A673 (cell line): ENCODE results near the gene UBASH3B.

Experiments used
- CTCF ChIP-seq: fragments of 300-800, 200-600 bp; sonication (generic); conservative IDR thresholded peaks from 2 replicates; pipeline ENCODE4 v1.5.1; 2017; ENCODE audit warnings: low read depth, mild to moderate bottlenecking, antibody characterized with exemption, low read length, moderate library complexity, mixed read lengths
- EZH2 ChIP-seq: fragments of 200-600 bp; sonication (generic); IDR thresholded peaks from 2 replicates; pipeline ENCODE4 v1.6.1; 2017; ENCODE audit warnings: borderline replicate concordance, low read depth, mild to moderate bottlenecking, mixed read lengths, antibody characterized with exemption, low read length; ENCODE audit not compliant: poor library complexity, severe bottlenecking

GRCh38 chr11:122776546-122776945 lies 121.0 kb downstream of the UBASH3B start:
- TF ChIP-seq CTCF, result no peak
- TF ChIP-seq EZH2, result no peak
